H1 (cell line): Measurements from ENCODE around the gene CACNA1C. TPM values are rescaled to one million over a fixed set of nuclear protein-coding genes. Genes with fewer than 3 reads are reported as not detected.

Experiments
- CTCF ChIA-PET: fragments of 300-600 bp; sonication (Branson Sonifier 250); formaldehyde crosslinking; loops from one replicate; lab custom pipeline; 2021; ENCODE audit not compliant: partially characterized antibody; lab: Charles Lee
- POLR2A ChIA-PET: fragments of 300-600 bp; sonication (Branson Sonifier 250); formaldehyde crosslinking; loops from one replicate; lab custom pipeline; 2021; ENCODE audit warnings: inconsistent platforms; ENCODE audit not compliant: partially characterized antibody; lab: Charles Lee
- DNase-seq, 2 experiments: peaks; one replicate each; pipeline versions ENCODE4 v3.0.0 to v3.0.0-alpha.2; 2010 to 2022; ENCODE audit warnings: low spot score in 2 of 2, low read depth in 1 of 2, mixed read lengths in 1 of 2
- FAIRE-seq: peaks from 2 replicates; lab custom pipeline; 2011; peaks lifted over from hg19 to GRCh38; lab: Jason Lieb, UNC
- H2AFZ ChIP-seq: 2 replicates; pipeline ENCODE4 v1.8.1; 2012; ENCODE audit warnings: low read length, inconsistent platforms
- H2AK5ac ChIP-seq: 2 replicates; pipeline ENCODE4 v1.6.1; 2013; ENCODE audit warnings: low read depth, low read length
- H2BK120ac ChIP-seq: replicated peaks from 2 replicates; pipeline ENCODE3; 2013; ENCODE audit warnings: low read depth, low read length, inconsistent platforms
- H2BK12ac ChIP-seq: 2 replicates; pipeline ENCODE4 v1.6.1; 2013; ENCODE audit warnings: low read depth, low read length
- H2BK15ac ChIP-seq: 2 replicates; pipeline ENCODE4 v1.6.1; 2013; ENCODE audit warnings: low read length
- H2BK20ac ChIP-seq: 2 replicates; pipeline ENCODE4 v1.6.1; 2013; ENCODE audit warnings: low read length
- H2BK5ac ChIP-seq: 2 replicates; pipeline ENCODE4 v1.6.1; 2013; ENCODE audit warnings: low read depth, low read length
- H3K14ac ChIP-seq: 2 replicates; pipeline ENCODE4 v1.6.1; 2013; ENCODE audit warnings: inconsistent platforms; ENCODE audit not compliant: insufficient read length
- H3K18ac ChIP-seq: 2 replicates; pipeline ENCODE4 v1.6.1; 2013; ENCODE audit warnings: low read length; ENCODE audit errors: extremely low read depth
- H3K23ac ChIP-seq: 2 replicates; pipeline ENCODE4 v1.6.1; 2013; ENCODE audit warnings: inconsistent platforms; ENCODE audit not compliant: insufficient read length
- H3K23me2 ChIP-seq: 2 replicates; pipeline ENCODE4 v1.6.1; 2013; ENCODE audit warnings: low read depth, low read length
- H3K27ac ChIP-seq: 2 replicates; pipeline ENCODE4 v1.6.1; 2011; ENCODE audit warnings: low read depth, low read length, inconsistent platforms
- H3K27me3 ChIP-seq, 4 experiments: replicated peaks in 1 of 4; 1 replicate in 1 of 4; 2 replicates in 3 of 4; pipeline versions ENCODE4 v1.6.1 to v1.8.1; 2011 to 2013; ENCODE audit warnings: low read length in 3 of 4, mild to moderate bottlenecking in 3 of 4, inconsistent platforms in 2 of 4, mixed read lengths in 2 of 4, moderate library complexity in 1 of 4; ENCODE audit not compliant: control insufficient read depth in 3 of 4, insufficient read depth in 3 of 4; ENCODE audit errors: extremely low read depth in 1 of 4
- H3K36me3 ChIP-seq, 4 experiments: 2 replicates each; pipeline versions ENCODE4 v1.6.1 to v1.8.1; 2011 to 2013; ENCODE audit warnings: mild to moderate bottlenecking in 4 of 4, low read length in 3 of 4, moderate library complexity in 2 of 4, control low read depth in 1 of 4, inconsistent platforms in 1 of 4; ENCODE audit not compliant: insufficient read depth in 4 of 4, control insufficient read depth in 2 of 4
- H3K4ac ChIP-seq: replicated peaks from 2 replicates; pipeline ENCODE3; 2013; ENCODE audit warnings: low read length, low read depth, mixed read lengths, inconsistent platforms; ENCODE audit not compliant: insufficient read length
- H3K4me1 ChIP-seq, 4 experiments: replicated peaks in 1 of 4; 1 replicate in 1 of 4; 2 replicates in 3 of 4; pipeline versions ENCODE4 v1.6.1 to v1.8.1; 2011 to 2013; ENCODE audit warnings: low read length in 3 of 4, inconsistent platforms in 2 of 4, mixed read lengths in 1 of 4; ENCODE audit not compliant: insufficient read depth in 4 of 4, control insufficient read depth in 3 of 4
- H3K4me2 ChIP-seq, 2 experiments: 2 replicates each; pipeline versions ENCODE4 v1.6.1 to v1.8.1; 2011 to 2013; ENCODE audit warnings: low read depth in 2 of 2, low read length in 2 of 2, control low read depth in 1 of 2, inconsistent platforms in 1 of 2, mild to moderate bottlenecking in 1 of 2; ENCODE audit not compliant: insufficient read depth in 1 of 2
- H3K4me3 ChIP-seq, 4 experiments: fragments of 200-600, 300-600 bp in 1 of 4; sonication (generic), shearing (Covaris generic), sonication (Bioruptor Twin) in 1 of 4; 2 replicates each; pipeline versions ENCODE4 v1.5.1 to v1.8.1; 2011 to 2016; ENCODE audit warnings: low read length in 4 of 4, low read depth in 3 of 4, control low read depth in 2 of 4, inconsistent platforms in 2 of 4, mild to moderate bottlenecking in 2 of 4, mixed read lengths in 1 of 4, moderate library complexity in 1 of 4; ENCODE audit not compliant: insufficient read depth in 2 of 4; ENCODE audit errors: extremely low read depth in 1 of 4
- H3K56ac ChIP-seq: replicated peaks from 2 replicates; pipeline ENCODE3; 2013; ENCODE audit warnings: low read depth, mild to moderate bottlenecking, mixed read lengths, low read length, inconsistent platforms; ENCODE audit not compliant: insufficient read length
- H3K79me1 ChIP-seq: 2 replicates; pipeline ENCODE4 v1.6.1; 2013; ENCODE audit warnings: low read depth, low read length, control low read depth
- H3K79me2 ChIP-seq, 2 experiments: 2 replicates each; pipeline versions ENCODE4 v1.6.1 to v1.8.1; 2012 to 2013; ENCODE audit warnings: low read length in 2 of 2, mild to moderate bottlenecking in 2 of 2, inconsistent platforms in 1 of 2; ENCODE audit not compliant: insufficient read depth in 2 of 2, control insufficient read depth in 1 of 2
- H3K9ac ChIP-seq, 4 experiments: replicated peaks in 1 of 4; 1 replicate in 1 of 4; 2 replicates in 3 of 4; pipeline versions ENCODE4 v1.6.1 to v1.8.1; 2011 to 2013; ENCODE audit warnings: low read depth in 3 of 4, low read length in 3 of 4, control low read depth in 2 of 4, mild to moderate bottlenecking in 2 of 4, moderate library complexity in 2 of 4, inconsistent platforms in 1 of 4; ENCODE audit errors: extremely low read depth in 1 of 4
- H3K9me3 ChIP-seq, 2 experiments: 2 replicates each; pipeline versions ENCODE4 v1.6.1 to v1.8.1; 2012 to 2013; ENCODE audit warnings: mild to moderate bottlenecking in 2 of 2, moderate library complexity in 2 of 2, control low read depth in 1 of 2, inconsistent platforms in 1 of 2, low read depth in 1 of 2, low read length in 1 of 2, mixed read lengths in 1 of 2; ENCODE audit not compliant: insufficient read depth in 2 of 2
- H4K20me1 ChIP-seq, 2 experiments: replicated peaks in 1 of 2; 2 replicates each; pipeline versions ENCODE3 to v1.8.1; 2011 to 2013; ENCODE audit warnings: inconsistent platforms in 2 of 2, low read length in 2 of 2, mild to moderate bottlenecking in 1 of 2; ENCODE audit not compliant: insufficient read depth in 2 of 2, control insufficient read depth in 1 of 2
- H4K5ac ChIP-seq: 2 replicates; pipeline ENCODE4 v1.6.1; 2013; ENCODE audit warnings: low read length, low read depth, mixed read lengths, inconsistent platforms; ENCODE audit not compliant: insufficient read length
- H4K8ac ChIP-seq: 2 replicates; pipeline ENCODE4 v1.8.0; 2013; ENCODE audit warnings: mild to moderate bottlenecking, moderate library complexity, low read length, inconsistent platforms; ENCODE audit not compliant: insufficient read depth; ENCODE audit errors: extremely low read depth
- H4K91ac ChIP-seq: replicated peaks from 2 replicates; pipeline ENCODE3; 2013; ENCODE audit warnings: low read length, mixed read lengths, inconsistent platforms; ENCODE audit not compliant: insufficient read length
- ASH2L ChIP-seq: fragments of 200-600, 300-600 bp; sonication (generic); IDR thresholded peaks from one replicate; pipeline ENCODE4 v1.7.1; 2017; ENCODE audit warnings: low read length
- ATF3 ChIP-seq: IDR thresholded peaks from 2 replicates; pipeline ENCODE4 v1.6.1; 2011; ENCODE audit warnings: low read depth, mild to moderate bottlenecking, low read length; ENCODE audit not compliant: insufficient read depth
- BACH1 ChIP-seq: IDR thresholded peaks from 2 replicates; pipeline ENCODE4 v1.6.1; 2012; ENCODE audit warnings: low read length, improper control_type of control experiment
- CHD2 ChIP-seq: IDR thresholded peaks from 2 replicates; pipeline ENCODE4 v1.6.1; 2012; ENCODE audit warnings: low read length, improper control_type of control experiment
- CTBP2 ChIP-seq: IDR thresholded peaks from 2 replicates; pipeline ENCODE4 v1.7.0; 2011; ENCODE audit warnings: borderline replicate concordance, mild to moderate bottlenecking, moderate library complexity, mixed read lengths, low read length; ENCODE audit not compliant: insufficient read depth, insufficient read length
- CTCF ChIP-seq, 3 experiments: IDR thresholded peaks; 1 replicate in 2 of 3; 2 replicates in 1 of 3; pipeline versions ENCODE4 v1.5.1 to v1.6.1; 2011; ENCODE audit warnings: low read length in 3 of 3, mild to moderate bottlenecking in 3 of 3, inconsistent platforms in 2 of 3, low read depth in 1 of 3, moderate library complexity in 1 of 3; ENCODE audit not compliant: insufficient read depth in 1 of 3; ENCODE audit errors: control extremely low read depth in 1 of 3
- EGR1 ChIP-seq: IDR thresholded peaks from 2 replicates; pipeline ENCODE4 v1.6.1; 2011; ENCODE audit warnings: low read depth, low read length, borderline replicate concordance
- MAX ChIP-seq: IDR thresholded peaks from 2 replicates; pipeline ENCODE4 v1.6.1; 2012; ENCODE audit warnings: inconsistent platforms
- RBBP5 ChIP-seq: IDR thresholded peaks from 2 replicates; pipeline ENCODE4 v1.7.1; 2012; ENCODE audit warnings: low read depth, mild to moderate bottlenecking, inconsistent platforms, low read length, moderate library complexity, borderline replicate concordance
- SP1 ChIP-seq: IDR thresholded peaks from 2 replicates; pipeline ENCODE4 v1.6.1; 2011; ENCODE audit warnings: low read depth, low read length
- ZNF274 ChIP-seq: IDR thresholded peaks from 2 replicates; pipeline ENCODE4 v1.7.0; 2012; ENCODE audit warnings: low read length, borderline replicate concordance; ENCODE audit errors: extremely low read depth
- WGBS, 2 experiments: shearing (Covaris generic) in 1 of 2; methylation state at CpG; one replicate each; pipeline versions ENCODE4 v1.1.6 to v1.1.7; 2013 to 2015; ENCODE audit warnings: low lambda C conversion rate in 2 of 2, mixed read lengths in 2 of 2, inconsistent platforms in 1 of 2, low coverage in 1 of 2, missing lambda C conversion rate in 1 of 2; ENCODE audit not compliant: insufficient replicate concordance in 2 of 2, insufficient coverage in 1 of 2, insufficient read length in 1 of 2; ENCODE audit errors: extremely low coverage in 1 of 2, missing lambda C conversion rate in 1 of 2; 5-methylcytosine and 5-hydroxymethylcytosine counted together
- polyA plus RNA-seq, 7 experiments: library from polyadenylated mRNA; depleted of rRNA in 3 of 7; stranded (reverse) in 5 of 7; unstranded in 2 of 7; fragments of >200 nt in 5 of 7; fragments of 200-250 nt in 2 of 7; gene quantifications; 1 replicate in 5 of 7; 2 replicates in 1 of 7; 4 replicates in 1 of 7; pipeline versions ENCODE4 v1.2.1 to v1.2.3, GENCODE V29; 2011 to 2013; ENCODE audit warnings: missing spikeins in 2 of 7, mixed read lengths in 2 of 7
- total RNA-seq: library from RNA; stranded (reverse); fragmentation: NEBNext Ultra II Directional; extraction: Animal tissue kit (Norgen Biotek cat#: 25700); gene quantifications from 2 replicates; pipeline ENCODE4 v1.2.1, GENCODE V29; 2021

CACNA1C gene
- total and polyA plus RNA-seq, 2 of the 8 experiments (the other 6 are each of a cell fraction or from before 2014, with no cell fraction given), result 1.3 TPM

GRCh38 chr12:2312175-2312574 lies 259.4 kb downstream of the CACNA1C start:
- Histone ChIP-seq H2BK20ac (no peak overlapping the region), H2BK120ac (no peak overlapping the region), H3K23me2 (no peaks in the 10 kb centered on the region; the same call in 1 of the 2 replicates), H3K4me1 (peaks cover 0 to 7% (median 4%) of the 10 kb centered on the region in 4 experiments; a peak in 4 of 7 replicates), H3K23ac (no peak overlapping the region), H3K4me2 (no peak overlapping the region), H3K18ac (no peak overlapping the region; the same call in 1 of the 2 replicates), H3K56ac (no peak overlapping the region), H2AK5ac (no peak overlapping the region), H3K27ac (no peak overlapping the region), H3K36me3 (no peaks in the 10 kb centered on the region), H2BK5ac (no peak overlapping the region), H3K14ac (no peak overlapping the region), H2BK12ac (no peak overlapping the region), H2AFZ (no peak overlapping the region), H3K79me2 (no peaks in the 10 kb centered on the region), H3K4ac (no peak overlapping the region), H3K27me3 (no peaks in the 10 kb centered on the region), H4K20me1 (no peaks in the 10 kb centered on the region), H3K9ac (no peak overlapping the region), H3K9me3 (peaks cover 0 to 4% of the 10 kb centered on the region in 2 experiments; a peak in 1 of 4 replicates), H4K8ac (no peak overlapping the region), H4K91ac (no peak overlapping the region), H2BK15ac (no peak overlapping the region), H4K5ac (no peak overlapping the region), H3K79me1 (no peaks in the 10 kb centered on the region), H3K4me3 (no peak overlapping the region)
- WGBS, 2 experiments, result 92% methylated on average over 7 of the region's 7 CpGs; no CpG with 5 or more reads in 1 of the 2 experiments
- POLR2A ChIA-PET, result no interaction called here
- CTCF ChIA-PET, result no interaction called here
- DNase-seq (no peak), FAIRE-seq (no peak)
- TF ChIP-seq ZNF274 (no peak), BACH1 (no peak), SP1 (no peak), EGR1 (no peak), MAX (no peak), CTBP2 (no peak), CHD2 (no peak), RBBP5 (no peak), ASH2L (no peak), CTCF (IDR thresholded peaks at IDR 0.05; ENCODE audit: control extremely low read depth in 1 of 3, insufficient read depth in 1 of 3, low read depth in 1 of 3, low read length in 3 of 3) (no peak), ATF3 (no peak)
